TTC549 (cell line): ENCODE measurements around the gene CDKAL1.
"Not testable (repeated sequence)": the region's sequence is repeated elsewhere in the genome, so short reads cannot be mapped to it uniquely, and the experiment has no call there.

Experiments
- FAIRE-seq: peaks from 2 replicates; lab custom pipeline; 2012; peaks lifted over from hg19 to GRCh38; lab: Jason Lieb, UNC

CDKAL1 gene

DNA sequence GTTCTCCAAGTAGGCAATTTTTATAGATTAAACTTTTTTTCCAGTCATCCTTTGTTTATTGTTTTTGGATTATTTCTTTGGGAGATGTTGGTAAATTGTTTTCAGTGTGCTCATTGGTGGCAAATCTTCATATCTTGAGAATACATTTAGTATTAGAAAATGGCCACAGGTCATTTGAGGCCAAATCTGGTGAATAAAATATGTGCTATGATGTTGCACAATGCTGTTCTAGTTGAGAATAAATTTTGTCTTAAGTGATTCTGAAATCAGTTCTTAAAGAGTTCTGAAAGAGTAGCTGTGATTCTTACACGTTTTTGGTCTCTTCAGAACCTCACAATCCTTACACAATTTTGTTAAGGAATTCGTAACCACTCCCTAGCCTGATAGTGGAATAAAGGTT, 20.1 kb downstream of the CDKAL1 start:
- no peak for FAIRE-seq

DNA sequence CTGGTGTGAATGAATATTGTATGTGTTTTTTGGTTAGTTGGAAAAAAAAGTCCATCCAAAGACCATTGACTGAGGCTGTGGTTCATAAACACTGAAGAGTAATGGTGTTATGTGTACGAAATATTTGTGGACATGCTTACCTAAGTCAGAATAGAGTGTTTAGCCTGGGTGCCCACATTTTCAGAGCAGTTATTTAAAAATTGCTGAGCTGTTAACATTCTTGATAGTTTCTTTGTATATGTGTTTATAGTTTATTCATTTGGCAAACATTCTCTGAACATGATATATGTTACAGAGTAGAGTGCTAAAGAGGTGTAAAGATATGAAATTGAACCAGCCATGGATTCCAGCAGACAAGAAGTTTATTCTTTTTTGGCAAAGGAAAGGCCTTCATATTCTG, 20.6 kb downstream of the CDKAL1 start:
- no peak for FAIRE-seq

DNA sequence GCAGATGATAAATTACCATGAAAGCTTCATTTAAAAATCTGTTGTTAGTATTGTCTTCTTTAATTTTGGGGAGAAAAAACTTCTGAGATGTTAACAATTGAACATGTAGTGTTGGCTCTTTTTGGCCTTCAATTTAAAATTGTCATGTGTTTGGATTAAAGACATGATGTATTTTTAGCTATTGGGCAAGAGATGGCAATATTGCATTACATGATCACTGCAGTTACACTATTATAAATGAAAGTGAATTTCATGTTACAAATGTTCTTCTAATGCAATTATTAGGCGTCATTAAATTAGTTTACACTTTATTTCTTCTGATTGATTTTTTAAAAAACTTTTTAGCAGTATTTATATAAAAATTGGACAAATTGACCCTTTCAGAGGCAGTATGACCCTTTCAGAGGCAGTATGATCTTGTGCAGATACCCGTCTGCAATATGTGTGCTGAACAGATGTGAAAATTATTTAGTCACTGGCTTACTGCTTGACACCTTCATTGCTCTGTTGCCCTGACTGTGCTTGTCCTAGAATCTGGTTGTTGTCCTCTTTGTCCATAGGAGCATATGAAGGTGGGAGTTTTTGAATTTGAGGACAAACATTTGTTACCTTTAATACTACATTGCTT, 25.8 kb downstream of the CDKAL1 start:
- FAIRE-seq, result no peak

GRCh38 chr6:20563377-20563776, 29.1 kb downstream of the CDKAL1 start:
- FAIRE-seq, result no peak

DNA sequence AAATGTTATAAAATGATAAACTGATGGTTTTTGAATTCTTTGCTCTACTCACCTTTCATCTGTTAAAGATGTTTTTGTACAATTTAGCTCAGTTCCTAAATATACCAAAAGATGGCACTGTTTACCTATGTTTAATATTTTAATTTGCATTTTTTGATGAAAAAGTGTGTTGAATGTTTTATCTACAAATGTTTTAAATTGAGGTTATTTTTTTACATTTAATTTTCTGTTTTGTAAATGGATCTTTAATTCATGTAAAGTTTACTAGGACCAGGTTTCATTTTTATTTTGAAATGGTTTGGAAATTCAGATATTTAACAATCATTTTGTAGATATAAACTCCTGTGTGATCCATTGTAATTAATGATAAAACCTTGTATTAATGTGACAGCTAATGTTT, 30.0 kb downstream of the CDKAL1 start:
- FAIRE-seq, result peak; percentile 97

- FAIRE-seq, result no peak
Measured at GRCh38 chr6:20564777-20565176, 30.5 kb downstream of the CDKAL1 start.

- no peak for FAIRE-seq
Measured at GRCh38 chr6:20565342-20565741, 31.1 kb downstream of the CDKAL1 start.

- FAIRE-seq, result no peak
Measured at GRCh38 chr6:20566109-20566508, 31.9 kb downstream of the CDKAL1 start.

DNA sequence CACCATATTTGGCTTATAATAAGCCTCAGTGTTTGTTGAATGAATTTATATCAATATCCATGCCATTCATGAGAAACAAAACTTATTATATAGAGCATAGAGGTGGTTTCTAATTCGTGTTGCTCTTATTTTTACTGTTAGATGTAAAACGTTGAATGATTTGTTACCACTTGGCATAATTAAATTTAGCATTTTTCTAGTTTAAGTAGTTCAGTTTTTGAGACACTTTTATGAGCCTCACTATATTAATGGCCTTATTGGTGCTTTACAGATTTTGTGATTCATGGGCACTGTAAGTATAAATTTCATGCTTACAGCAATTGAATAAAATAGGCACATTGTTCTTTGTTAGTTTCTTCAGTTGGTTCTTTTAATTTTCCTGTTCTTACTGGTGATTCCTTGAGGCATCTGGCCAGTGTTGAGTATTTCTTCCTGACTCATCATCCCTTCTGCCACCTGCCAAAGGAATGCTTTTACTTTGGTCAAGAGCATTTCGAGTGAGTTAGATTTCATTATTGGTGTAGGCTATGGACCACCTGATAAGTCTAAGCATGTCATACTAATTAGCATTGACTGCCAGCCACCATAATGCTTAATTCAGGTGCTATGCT, 34.8 kb downstream of the CDKAL1 start:
- FAIRE-seq, result no peak

- FAIRE-seq, result no peak
Measured at GRCh38 chr6:20571261-20571660, 37.0 kb downstream of the CDKAL1 start.

GRCh38 chr6:20572288-20572687, 38.0 kb downstream of the CDKAL1 start:
- no peak for FAIRE-seq

DNA sequence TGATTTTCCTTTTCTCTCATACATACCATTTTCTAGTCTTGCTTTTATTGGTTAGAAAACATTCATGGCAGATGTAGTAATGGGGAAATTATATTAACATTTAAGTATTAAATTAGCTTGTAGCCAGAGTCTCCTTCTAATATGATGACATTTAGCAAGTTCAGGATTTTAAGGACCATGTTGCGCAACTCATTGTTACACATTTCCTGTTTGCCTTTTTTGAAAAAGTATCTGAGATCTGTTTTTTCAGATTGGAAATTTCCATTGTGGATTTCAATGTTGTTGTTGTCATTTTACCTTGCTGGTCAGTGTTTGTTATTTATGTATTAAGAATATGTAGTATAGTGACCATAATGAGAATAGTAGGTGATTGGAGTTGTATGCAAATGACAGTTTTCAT, 38.7 kb downstream of the CDKAL1 start:
- no peak for FAIRE-seq

DNA sequence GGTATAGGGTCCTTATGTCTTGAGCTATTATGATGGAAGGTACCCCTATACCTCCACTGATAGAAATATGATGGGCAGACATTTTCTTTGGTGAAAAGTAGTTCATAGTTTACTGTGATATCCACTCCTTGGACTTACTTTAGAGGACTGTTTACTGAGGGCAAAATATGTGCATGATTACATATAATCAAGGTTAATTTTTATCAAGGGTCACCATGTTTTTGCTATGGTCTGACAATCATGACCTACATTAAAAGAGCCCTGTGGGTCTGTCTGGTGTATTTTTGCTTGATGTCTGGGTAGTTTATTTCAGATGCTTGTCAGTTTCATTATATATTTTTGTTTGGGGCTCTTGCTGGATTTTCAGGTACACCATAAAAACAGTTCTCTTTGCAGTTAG, 40.1 kb downstream of the CDKAL1 start:
- no peak for FAIRE-seq

- no peak for FAIRE-seq
Measured at GRCh38 chr6:20575125-20575524, 40.9 kb downstream of the CDKAL1 start.

- no peak for FAIRE-seq
Measured at GRCh38 chr6:20575704-20576451, 41.6 kb downstream of the CDKAL1 start.

DNA sequence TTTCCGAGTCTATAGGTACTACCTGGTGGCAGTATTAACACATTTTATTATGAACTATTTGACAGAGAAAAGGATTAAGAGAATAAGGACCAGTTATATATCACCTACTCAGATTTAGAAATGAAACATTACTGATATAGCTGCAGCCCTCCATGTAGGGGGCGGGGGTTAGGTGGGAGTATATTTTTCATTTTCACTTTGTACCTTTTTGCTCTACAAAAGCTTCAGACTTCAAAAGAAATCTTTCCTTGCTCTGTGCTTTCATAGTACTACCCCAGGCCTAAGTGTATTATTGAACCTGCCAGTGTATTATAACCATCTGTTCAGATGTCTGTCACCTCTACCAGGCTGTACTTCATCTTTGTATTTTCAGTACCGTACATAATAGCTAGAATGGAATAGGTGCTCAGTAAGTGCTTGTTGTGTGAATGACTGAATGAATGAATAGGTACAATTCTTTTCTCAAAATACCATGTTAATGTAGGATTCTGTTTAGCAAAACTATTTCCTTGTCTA, 43.0 kb downstream of the CDKAL1 start:
- no peak for FAIRE-seq

- no peak for FAIRE-seq
Measured at GRCh38 chr6:20581070-20581469, 46.8 kb downstream of the CDKAL1 start.

DNA sequence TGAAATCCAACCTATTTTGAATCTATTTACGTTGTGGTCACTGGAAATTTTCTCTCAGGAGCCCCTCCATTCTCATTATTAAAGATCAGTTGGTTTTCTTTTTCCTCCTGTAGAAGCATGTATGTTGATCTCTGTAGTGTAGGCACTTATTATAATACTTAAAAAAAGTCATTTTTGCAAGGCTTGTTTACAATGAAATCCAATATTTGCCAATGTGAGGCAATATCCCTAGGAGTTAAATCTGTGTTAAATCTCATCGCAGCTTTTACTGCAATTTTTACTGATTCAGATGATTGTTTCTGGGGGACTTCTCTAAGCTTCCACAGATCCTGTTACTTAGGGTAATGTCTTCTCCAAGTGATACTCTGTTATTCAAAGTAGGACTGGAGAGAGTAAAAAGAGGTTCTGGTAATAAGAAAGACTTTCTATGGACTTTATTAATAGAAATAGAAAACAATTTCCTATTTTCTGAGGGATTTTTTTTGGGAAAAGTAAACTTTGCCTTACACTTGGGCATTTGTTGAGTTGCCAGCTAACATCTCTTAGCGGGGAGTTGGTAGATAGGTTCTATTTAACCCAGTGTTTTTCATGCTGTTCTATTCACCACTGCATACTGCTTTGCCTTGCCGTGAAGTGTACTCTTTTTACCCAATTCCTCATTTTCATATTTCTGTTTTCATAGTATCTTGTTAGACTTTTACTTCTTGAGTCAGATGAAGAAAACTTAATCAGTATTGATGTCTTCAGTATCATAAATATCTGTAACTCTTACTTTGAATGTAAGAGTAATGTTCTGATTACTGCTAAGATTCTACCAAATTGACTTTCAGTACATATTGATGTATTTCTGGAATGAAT, 48.6 kb downstream of the CDKAL1 start:
- no peak for FAIRE-seq

DNA sequence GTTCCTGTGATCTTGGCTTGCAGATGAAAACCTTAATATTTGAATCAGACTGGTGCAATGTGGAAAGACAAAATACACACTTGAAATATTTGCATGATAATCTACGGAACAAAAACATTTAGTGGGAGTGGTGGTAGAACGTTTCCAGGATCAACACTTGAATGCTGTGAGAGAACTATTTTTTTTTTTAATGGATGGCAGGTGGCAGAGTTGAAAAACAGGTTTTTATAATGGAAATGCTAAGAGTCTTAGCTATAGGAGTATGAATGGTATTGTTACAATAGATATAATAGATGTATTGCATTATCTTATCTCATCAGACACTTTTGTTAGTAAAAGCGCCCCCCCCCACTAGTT, 49.2 kb downstream of the CDKAL1 start:
- FAIRE-seq, result no peak

GRCh38 chr6:20584100-20584731, 50.0 kb downstream of the CDKAL1 start:
- FAIRE-seq, result no peak

DNA sequence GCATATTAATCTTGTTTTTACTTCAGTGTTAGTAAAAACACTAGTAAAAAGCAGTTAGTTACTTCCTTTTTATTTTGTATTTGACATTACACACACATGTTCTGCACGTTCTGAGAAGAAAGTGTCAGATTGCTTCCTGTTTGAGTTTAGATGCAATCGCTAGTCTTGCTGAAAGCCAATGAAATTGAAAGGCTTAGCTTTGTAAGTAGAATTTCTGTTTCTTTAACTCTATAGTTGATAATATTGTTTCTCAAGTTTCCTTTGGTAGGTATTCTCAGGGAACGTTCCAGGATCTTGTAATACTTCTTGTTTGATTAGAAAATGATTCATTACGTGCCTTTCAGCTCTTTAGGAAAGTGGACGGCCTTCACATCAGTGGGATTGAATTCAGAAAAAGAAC, 55.0 kb downstream of the CDKAL1 start:
- no peak for FAIRE-seq

DNA sequence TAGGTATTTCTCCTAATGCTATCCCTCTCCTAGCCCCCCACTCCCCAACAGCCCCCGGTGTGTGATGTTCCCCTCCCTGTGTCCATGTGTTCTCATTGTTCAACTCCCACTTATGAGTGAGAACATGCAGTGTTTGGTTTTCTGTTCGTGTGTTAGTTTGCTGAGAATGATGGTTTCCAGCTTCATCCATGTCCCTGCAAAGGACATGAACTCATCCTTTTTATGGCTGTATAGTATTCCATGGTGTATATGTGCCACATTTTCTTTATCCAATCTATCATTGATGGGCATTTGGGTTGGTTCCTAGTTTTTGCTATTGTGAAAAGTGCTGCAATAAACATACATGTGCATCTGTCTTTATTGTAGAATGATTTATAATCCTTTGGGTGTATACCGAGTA, 56.2 kb downstream of the CDKAL1 start:
- FAIRE-seq, result not testable (repeated sequence)
